K562 (cell line): ENCODE data around the gene LIMS1. TPM values are rescaled to one million over a fixed set of nuclear protein-coding genes. Genes with fewer than 3 reads are reported as not detected.

Experiments used
- ATAC-seq: fragments of 200-7000 bp; cut with Tn5 transposase; 3 replicates; pipeline ENCODE4 v1.9.1; 2020; ENCODE audit warnings: moderate library complexity
- BruUV-seq: library from RNA; stranded (reverse); fragments of 400-500 nt; replicated peaks from 2 replicates; lab custom pipeline; 2021; lab: Mats Ljungman, UMichigan
- CTCF ChIA-PET: fragments of 300-600 bp; formaldehyde crosslinking; extraction: SDS; loops from one replicate; lab custom pipeline; 2021; ENCODE audit warnings: low intra/inter-chr PET ratio; lab: Yijun Ruan, JAX
- POLR2A ChIA-PET: fragments of 300-600, 350-650 bp; sonication (Branson Sonifier 250); formaldehyde crosslinking; extraction: SDS; loops from one replicate; lab custom pipeline; 2021; ENCODE audit warnings: antibody characterized with exemption, inconsistent platforms; lab: Yijun Ruan, JAX
- DNase-seq, 4 experiments: peaks; one replicate each; pipeline versions ENCODE4 v3.0.0 to v3.0.0-alpha.2; 2011 to 2018; ENCODE audit warnings: low spot score in 3 of 4, mixed read lengths in 3 of 4; ENCODE audit errors: extremely low read depth in 1 of 4
- FAIRE-seq: peaks from 2 replicates; lab custom pipeline; 2011; peaks lifted over from hg19 to GRCh38; lab: Jason Lieb, UNC
- H2AFZ ChIP-seq: 2 replicates; pipeline ENCODE4 v1.6.0; 2011; ENCODE audit warnings: low read depth, low read length, control low read depth, inconsistent platforms
- H3K27ac ChIP-seq: fragments of 200-600 bp; 3 replicates; pipeline ENCODE4 v1.8.0; 2011; ENCODE audit warnings: low read depth, mild to moderate bottlenecking, control low read depth, inconsistent platforms, low read length, moderate library complexity, mixed read lengths; ENCODE audit errors: extremely low read depth
- H3K27me3 ChIP-seq, 2 experiments: fragments of 300-600 bp in 1 of 2; 2 replicates in 1 of 2; 3 replicates in 1 of 2; pipeline versions ENCODE4 v1.6.0 to v1.8.0; 2011; ENCODE audit warnings: inconsistent platforms in 2 of 2, low read length in 2 of 2, mild to moderate bottlenecking in 1 of 2, mixed read lengths in 1 of 2, moderate library complexity in 1 of 2; ENCODE audit not compliant: control insufficient read depth in 2 of 2, insufficient read depth in 2 of 2
- H3K36me3 ChIP-seq: fragments of 300-600 bp; 3 replicates; pipeline ENCODE4 v1.8.0; 2011; ENCODE audit warnings: mild to moderate bottlenecking, low read length, inconsistent platforms; ENCODE audit not compliant: control insufficient read depth, insufficient read depth
- H3K4me1 ChIP-seq, 2 experiments: fragments of 200-600 bp in 1 of 2; replicated peaks in 1 of 2; 2 replicates in 1 of 2; 3 replicates in 1 of 2; pipeline versions ENCODE4 v1.5.1 to v1.8.0; 2011; ENCODE audit warnings: inconsistent platforms in 2 of 2, low read length in 2 of 2, mild to moderate bottlenecking in 1 of 2, mixed read lengths in 1 of 2, moderate library complexity in 1 of 2; ENCODE audit not compliant: control insufficient read depth in 2 of 2, insufficient read depth in 2 of 2
- H3K4me2 ChIP-seq: 2 replicates; pipeline ENCODE4 v1.6.1; 2011; ENCODE audit warnings: low read length, control low read depth, inconsistent platforms, mixed read lengths; ENCODE audit not compliant: insufficient read depth
- H3K4me3 ChIP-seq: fragments of 200-600 bp; sonication (generic), shearing (Covaris generic); 2 replicates; pipeline ENCODE4 v1.5.1; 2016; ENCODE audit warnings: control low read depth, inconsistent platforms
- H3K79me2 ChIP-seq: fragments of 200-600 bp; 3 replicates; pipeline ENCODE4 v1.8.0; 2011; ENCODE audit warnings: low read length, inconsistent platforms; ENCODE audit not compliant: control insufficient read depth, insufficient read depth
- H3K9ac ChIP-seq, 2 experiments: 2 replicates each; pipeline versions ENCODE4 v1.6.0 to v1.6.1; 2011; ENCODE audit warnings: low read depth in 2 of 2, low read length in 2 of 2, control low read depth in 1 of 2, inconsistent platforms in 1 of 2, mild to moderate bottlenecking in 1 of 2, mixed read lengths in 1 of 2; ENCODE audit not compliant: insufficient read depth in 1 of 2
- H3K9me1 ChIP-seq: one replicate; pipeline ENCODE4 v1.6.0; 2011; ENCODE audit warnings: inconsistent platforms, mild to moderate bottlenecking, low read length, moderate library complexity; ENCODE audit not compliant: control insufficient read depth, insufficient read depth
- H3K9me3 ChIP-seq: replicated peaks from 2 replicates; pipeline ENCODE4 v1.5.1; 2011; ENCODE audit warnings: low read depth, low read length, inconsistent platforms; ENCODE audit not compliant: control insufficient read depth, insufficient read depth
- H4K20me1 ChIP-seq: replicated peaks from 2 replicates; pipeline ENCODE4 v1.6.1; 2011; ENCODE audit warnings: low read length, inconsistent platforms, mixed read lengths; ENCODE audit not compliant: control insufficient read depth, insufficient read depth
- RAD21 ChIP-seq, 2 experiments: fragments of 250-450 bp in 1 of 2; fragments of 450-650 bp in 1 of 2; sonication (Bioruptor Pico) in 1 of 2; formaldehyde crosslinking in 1 of 2; IDR thresholded peaks in 1 of 2; conservative IDR thresholded peaks in 1 of 2; 2 replicates each; pipeline versions ENCODE4 v1.4.0 to v1.8.0; 2020 to 2022; ENCODE audit warnings: mild to moderate bottlenecking in 2 of 2, moderate library complexity in 1 of 2
- TARDBP ChIP-seq: fragments of 450-650 bp; IDR thresholded peaks from 2 replicates; pipeline ENCODE4 v1.6.1; 2016
- TBP ChIP-seq: optimal IDR thresholded peaks from 2 replicates; pipeline ENCODE3; 2011; ENCODE audit warnings: low read depth, low read length, improper control_type of control experiment
- ZNF212 ChIP-seq: fragments of 450-650 bp; formaldehyde crosslinking; IDR thresholded peaks from 2 replicates; pipeline ENCODE4 v1.4.0; 2020; ENCODE audit warnings: mild to moderate bottlenecking
- ZNF766 ChIP-seq: fragments of 200-800 bp; sonication (Bioruptor generic); conservative IDR thresholded peaks from 2 replicates; pipeline ENCODE4 v1.6.1; 2016; ENCODE audit warnings: missing genetic modification characterization, missing compliant biosample characterization
- whole genome bisulfite sequencing: fragments of 100-300 bp; shearing (Covaris generic); methylation state at CpG from one replicate; pipeline ENCODE4 v1.1.6; 2016; ENCODE audit warnings: low coverage, mixed read lengths; ENCODE audit not compliant: insufficient coverage; ENCODE audit errors: missing lambda C conversion rate; 5-methylcytosine and 5-hydroxymethylcytosine counted together
- in situ Hi-C: fragments of 300-500 bp; cut with MboI; formaldehyde crosslinking; loops from 4 replicates; pipeline ENCODE4 v1.15.0; 2018; ENCODE audit warnings: inconsistent platforms, mixed read lengths
- intact Hi-C: fragments of 100-400 bp; cut with micrococcal nuclease; formaldehyde crosslinking; loops from 2 replicates; pipeline ENCODE4 v1.14.2; 2022
- polyA plus RNA-seq, 8 experiments: library from polyadenylated mRNA; depleted of rRNA in 4 of 8; stranded (reverse) in 5 of 8; unstranded in 3 of 8; fragments of >200 nt; fragmentation: Nextera tagmentation in 2 of 8; fragmentation: Illumina TruSeq in 1 of 8; extraction: Ambion mirVana in 2 of 8; extraction: Trizol in 1 of 8; gene quantifications; 2 replicates each; pipeline versions ENCODE4 v1.2.1 to v1.2.3, GENCODE V29; 2011 to 2014; ENCODE audit warnings: inconsistent platforms in 1 of 8, missing spikeins in 1 of 8
- total RNA-seq, 7 experiments: library from RNA; depleted of rRNA in 6 of 7; stranded (reverse); fragments of >200 nt in 6 of 7; fragmentation: Illumina TruSeq in 2 of 7; extraction: Trizol in 2 of 7; gene quantifications; 2 replicates each; pipeline versions ENCODE4 v1.2.1 to v1.2.3, GENCODE V29; 2011 to 2021; ENCODE audit warnings: low replicate concordance in 1 of 7
- TF ChIP-seq, protein P1 (sequence below): sonication (generic); formaldehyde crosslinking; IDR thresholded peaks from 2 replicates; pipeline ENCODE4 v1.8.1; 2023; ENCODE audit warnings: missing genetic modification reagents, mild to moderate bottlenecking, borderline replicate concordance

LIMS1 gene
- total and polyA plus RNA-seq, 9 of the 15 experiments (the other 6 are each of a cell fraction or from before 2014, with no cell fraction given) = 52.8 to 134 (median 81.0) TPM

DNA sequence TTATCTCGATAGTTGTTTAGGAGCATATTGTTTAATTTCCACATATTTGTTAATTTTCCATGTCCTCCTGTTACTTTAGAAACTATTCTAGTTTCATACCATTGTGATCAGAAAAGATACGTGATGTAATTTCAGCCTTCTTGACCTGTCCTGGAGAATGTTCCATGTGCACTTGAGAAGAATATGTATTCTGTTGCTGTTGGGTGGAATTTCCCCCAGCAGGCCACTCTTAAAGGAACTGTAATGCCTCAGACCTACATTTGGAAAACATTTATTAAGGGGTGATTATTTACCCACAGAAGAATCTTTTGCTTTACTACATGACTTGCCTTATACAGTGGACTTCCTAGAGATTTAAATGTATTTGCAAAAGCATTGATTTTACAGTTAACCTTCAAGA is 55.5 kb downstream of the LIMS1 start:
- DNase-seq = no peak
- H3K36me3 ChIP-seq = no peaks in the 10 kb centered on the region; the same call in 2 of the 3 replicates
- peak overlapping the region; percentile 86 for H3K27ac ChIP-seq
- H3K9ac ChIP-seq = peak overlapping the region in 1 of 2 experiments; percentile 70; a peak in 2 of 4 replicates
- peak; percentile 5; the same call in 1 of the 3 replicates for ATAC-seq
- no peaks in the 10 kb centered on the region for H3K9me3 ChIP-seq
- peaks cover 20 to 61% of the 10 kb centered on the region in 2 experiments for H3K4me1 ChIP-seq
- peaks cover 93% of the 10 kb centered on the region for H3K79me2 ChIP-seq
- no peak for TF ChIP-seq ZNF766 (CRISPR knock-in tag)
- 0 out of 4 replicates have a peak, but pooled peaks of 1 of the 2 experiments have one; percentile 9 for TF ChIP-seq RAD21 (CRISPR knock-in tag; conservative IDR thresholded peaks at IDR 0.05 in 1 of 2, IDR thresholded peaks at IDR 0.05 in 1 of 2)
- peak overlapping the region; percentile 22 for H3K4me3 ChIP-seq
- H3K9me1 ChIP-seq = no peaks in the 10 kb centered on the region
- POLR2A ChIA-PET = no interaction called here
- intact Hi-C loops (loop anchor here (5.0 kb wide), 1 partner anchor 52 kb away; no protein-coding TSS in a partner anchor), in situ Hi-C loops (loop anchor here (10.0 to 25.0 kb wide), 2 partner anchors 365 to 652 kb away; no protein-coding TSS in a partner anchor)
- no peak for FAIRE-seq
- H2AFZ ChIP-seq = no peak overlapping the region
- WGBS = 21% methylated on average over 2 of the region's 2 CpGs
- no peaks in the 10 kb centered on the region for H3K27me3 ChIP-seq
- CTCF ChIA-PET = no interaction called here
- no peaks in the 10 kb centered on the region for H4K20me1 ChIP-seq
- H3K4me2 ChIP-seq = peak overlapping the region; percentile 86
- BruUV-seq = no TSS peak

DNA sequence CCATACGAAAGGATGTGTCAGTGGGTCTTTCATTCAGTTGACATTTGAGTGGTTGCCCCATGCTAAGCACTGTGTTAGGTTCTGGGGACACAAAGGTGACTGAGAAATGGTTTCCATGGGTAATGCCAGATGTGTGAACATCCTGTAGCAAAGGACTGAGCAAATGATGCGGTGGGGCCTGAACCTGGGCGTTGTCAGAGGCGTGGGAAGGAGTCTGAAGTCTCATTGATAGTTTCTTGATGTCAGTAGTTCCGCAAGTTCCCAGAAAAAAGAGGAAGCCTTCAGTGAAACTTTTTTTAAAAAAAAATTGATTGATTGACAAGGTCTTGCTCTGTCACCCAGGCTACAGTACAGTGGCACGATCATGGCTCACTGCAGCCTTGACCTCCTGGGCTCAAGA is 56.9 kb downstream of the LIMS1 start:
- H3K27me3 ChIP-seq = no peaks in the 10 kb centered on the region
- FAIRE-seq (no peak), ATAC-seq (peak; percentile 2), DNase-seq (peak in 1 of 4 experiments; percentile 74)
- H3K4me1 ChIP-seq = peaks cover 16 to 72% of the 10 kb centered on the region in 2 experiments
- no peaks in the 10 kb centered on the region for H4K20me1 ChIP-seq
- no TSS peak for BruUV-seq
- H3K9me1 ChIP-seq = no peaks in the 10 kb centered on the region
- H3K4me3 ChIP-seq = peak overlapping the region; percentile 22; the same call in 1 of the 2 replicates
- H3K4me2 ChIP-seq = peak overlapping the region; percentile 86
- H3K79me2 ChIP-seq = peaks cover 93% of the 10 kb centered on the region
- no peak overlapping the region for H2AFZ ChIP-seq
- WGBS = 8% methylated on average over 6 of the region's 6 CpGs
- intact Hi-C loops (no loop called here), in situ Hi-C loops (loop anchor here (25.0 kb wide), 1 partner anchor 654 kb away; no protein-coding TSS in a partner anchor)
- CTCF ChIA-PET = no interaction called here
- H3K9ac ChIP-seq = peak overlapping the region in 1 of 2 experiments; percentile 70; a peak in 2 of 4 replicates
- H3K36me3 ChIP-seq = no peaks in the 10 kb centered on the region; the same call in 2 of the 3 replicates
- POLR2A ChIA-PET = no interaction called here
- no peaks in the 10 kb centered on the region for H3K9me3 ChIP-seq
- H3K27ac ChIP-seq = peak overlapping the region; percentile 86
- TF ChIP-seq TBP = no peak
- no peak for TF ChIP-seq ZNF212 (CRISPR knock-in tag)
- peak; percentile 50; the same call in 1 of the 2 replicates for TF ChIP-seq ZNF766 (CRISPR knock-in tag)
- TF ChIP-seq, protein P1, sequence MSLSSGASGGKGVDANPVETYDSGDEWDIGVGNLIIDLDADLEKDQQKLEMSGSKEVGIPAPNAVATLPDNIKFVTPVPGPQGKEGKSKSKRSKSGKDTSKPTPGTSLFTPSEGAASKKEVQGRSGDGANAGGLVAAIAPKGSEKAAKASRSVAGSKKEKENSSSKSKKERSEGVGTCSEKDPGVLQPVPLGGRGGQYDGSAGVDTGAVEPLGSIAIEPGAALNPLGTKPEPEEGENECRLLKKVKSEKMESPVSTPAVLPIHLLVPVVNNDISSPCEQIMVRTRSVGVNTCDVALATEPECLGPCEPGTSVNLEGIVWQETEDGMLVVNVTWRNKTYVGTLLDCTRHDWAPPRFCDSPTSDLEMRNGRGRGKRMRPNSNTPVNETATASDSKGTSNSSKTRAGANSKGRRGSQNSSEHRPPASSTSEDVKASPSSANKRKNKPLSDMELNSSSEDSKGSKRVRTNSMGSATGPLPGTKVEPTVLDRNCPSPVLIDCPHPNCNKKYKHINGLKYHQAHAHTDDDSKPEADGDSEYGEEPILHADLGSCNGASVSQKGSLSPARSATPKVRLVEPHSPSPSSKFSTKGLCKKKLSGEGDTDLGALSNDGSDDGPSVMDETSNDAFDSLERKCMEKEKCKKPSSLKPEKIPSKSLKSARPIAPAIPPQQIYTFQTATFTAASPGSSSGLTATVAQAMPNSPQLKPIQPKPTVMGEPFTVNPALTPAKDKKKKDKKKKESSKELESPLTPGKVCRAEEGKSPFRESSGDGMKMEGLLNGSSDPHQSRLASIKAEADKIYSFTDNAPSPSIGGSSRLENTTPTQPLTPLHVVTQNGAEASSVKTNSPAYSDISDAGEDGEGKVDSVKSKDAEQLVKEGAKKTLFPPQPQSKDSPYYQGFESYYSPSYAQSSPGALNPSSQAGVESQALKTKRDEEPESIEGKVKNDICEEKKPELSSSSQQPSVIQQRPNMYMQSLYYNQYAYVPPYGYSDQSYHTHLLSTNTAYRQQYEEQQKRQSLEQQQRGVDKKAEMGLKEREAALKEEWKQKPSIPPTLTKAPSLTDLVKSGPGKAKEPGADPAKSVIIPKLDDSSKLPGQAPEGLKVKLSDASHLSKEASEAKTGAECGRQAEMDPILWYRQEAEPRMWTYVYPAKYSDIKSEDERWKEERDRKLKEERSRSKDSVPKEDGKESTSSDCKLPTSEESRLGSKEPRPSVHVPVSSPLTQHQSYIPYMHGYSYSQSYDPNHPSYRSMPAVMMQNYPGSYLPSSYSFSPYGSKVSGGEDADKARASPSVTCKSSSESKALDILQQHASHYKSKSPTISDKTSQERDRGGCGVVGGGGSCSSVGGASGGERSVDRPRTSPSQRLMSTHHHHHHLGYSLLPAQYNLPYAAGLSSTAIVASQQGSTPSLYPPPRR (CRISPR knock-in tag) = 0 out of 2 replicates have a peak, but pooled peaks have one; percentile 43
- TF ChIP-seq TARDBP = no peak
